NCI-H1092 treated with DMSO at 0.1 percent for 48 hours (cell line): ENCODE measurements around the gene FAM25G.
"Not testable (repeated sequence)": the region's sequence is repeated elsewhere in the genome, so short reads cannot be mapped to it uniquely, and the experiment has no call there.

Source experiments
- DNase-seq: peaks from one replicate; lab custom pipeline; 2025; lab: John Stamatoyannopoulos, UW

Gene FAM25G

GRCh38 chr10:47465216-47465917, 26.1 kb downstream of the FAM25G start:
- not testable (repeated sequence) for DNase-seq

GRCh38 chr10:47462577-47463358, 28.7 kb downstream of the FAM25G start:
- not testable (repeated sequence) for DNase-seq

GRCh38 chr10:47461261-47461687, 30.2 kb downstream of the FAM25G start:
- DNase-seq = peak; percentile 14

- no peak for DNase-seq
Measured at GRCh38 chr10:47458466-47459154, 32.9 kb downstream of the FAM25G start.

- DNase-seq = no peak
Measured at GRCh38 chr10:47457826-47458225, 33.7 kb downstream of the FAM25G start.

- no peak for DNase-seq
Measured at GRCh38 chr10:47457528-47457820, 34.0 kb downstream of the FAM25G start.

GRCh38 chr10:47456794-47457527, 34.5 kb downstream of the FAM25G start:
- no peak for DNase-seq

GRCh38 chr10:47456079-47456785, 35.3 kb downstream of the FAM25G start:
- DNase-seq = no peak

GRCh38 chr10:47455350-47456078, 36.0 kb downstream of the FAM25G start:
- DNase-seq = not testable (repeated sequence)

GRCh38 chr10:47454780-47455058, 36.8 kb downstream of the FAM25G start:
- no peak for DNase-seq

- DNase-seq = no peak
Measured at GRCh38 chr10:47454008-47454779, 37.3 kb downstream of the FAM25G start.

GRCh38 chr10:47453141-47454007, 38.1 kb downstream of the FAM25G start:
- DNase-seq = no peak

GRCh38 chr10:47452495-47453140, 38.9 kb downstream of the FAM25G start:
- DNase-seq = peak; percentile 35

- no peak for DNase-seq
Measured at GRCh38 chr10:47451998-47452494, 39.5 kb downstream of the FAM25G start.

- no peak for DNase-seq
Measured at GRCh38 chr10:47451273-47451997, 40.1 kb downstream of the FAM25G start.

GRCh38 chr10:47450442-47450841, 41.1 kb downstream of the FAM25G start:
- DNase-seq = no peak

GRCh38 chr10:47449979-47450378, 41.5 kb downstream of the FAM25G start:
- DNase-seq = no peak
